ENCODE results near the gene CCDC154. TPM values are rescaled to one million over a fixed set of nuclear protein-coding genes. Genes with fewer than 3 reads are reported as not detected.

The CCDC154 gene
- total and polyA plus RNA-seq, 2 of the 4 experiments (the other 2 are of a cell fraction): 0.09 TPM; not detected in 1

- Histone ChIP-seq H2AK9ac (replicated peaks; ENCODE audit: low read depth, low read length, poor library complexity) (peak overlapping the region; percentile 16), H4K5ac (ENCODE audit: low read depth, low read length) (no peak overlapping the region), H3K4me1 (ENCODE audit: control insufficient read depth, insufficient read depth, low read length) (no peaks in the 10 kb centered on the region), H2BK5ac (ENCODE audit: low read depth, low read length, poor library complexity, severe bottlenecking) (no peak overlapping the region), H2AK5ac (ENCODE audit: low read depth, low read length) (no peak overlapping the region), H4K8ac (ENCODE audit: low read depth in 2 of 2, low read length in 2 of 2) (no peak overlapping the region), H3K4me3 (ENCODE audit: insufficient read depth, low read depth, low read length) (no peak overlapping the region), H3K23ac (ENCODE audit: low read depth, low read length) (no peak overlapping the region), H3K4ac (ENCODE audit: low read depth, low read length) (no peak overlapping the region), H3K27me3 (ENCODE audit: control insufficient read depth, insufficient read depth, low read length) (no peaks in the 10 kb centered on the region), H4K91ac (ENCODE audit: insufficient read depth, low read depth, low read length) (no peak overlapping the region), H3K4me2 (ENCODE audit: low read depth, low read length) (no peak overlapping the region), H2BK20ac (ENCODE audit: low read depth, low read length) (no peak overlapping the region), H3K27ac (ENCODE audit: insufficient read depth, low read length) (no peak overlapping the region), H3K9me1 (ENCODE audit: insufficient read depth, low read length) (no peaks in the 10 kb centered on the region), H2BK120ac (ENCODE audit: low read depth, low read length) (no peak overlapping the region), H3K56ac (ENCODE audit: extremely low read depth, insufficient read depth, low read length) (no peak overlapping the region), H3K18ac (ENCODE audit: low read depth, low read length) (no peak overlapping the region), H3K9me3 (ENCODE audit: control insufficient read depth, insufficient read depth, low read length) (no peaks in the 10 kb centered on the region), H2BK15ac (ENCODE audit: low read depth, low read length) (no peak overlapping the region), H2AFZ (replicated peaks; ENCODE audit: low read length, poor library complexity) (no peak overlapping the region), H3K36me3 (ENCODE audit: control insufficient read depth, insufficient read depth, low read length) (peaks cover 34% of the 10 kb centered on the region), H3K9ac (ENCODE audit: low read depth, low read length) (no peak overlapping the region), H4K20me1 (ENCODE audit: insufficient read depth, low read length) (no peaks in the 10 kb centered on the region), H3K79me1 (ENCODE audit: low read depth in 1 of 2, low read length in 2 of 2) (no peaks in the 10 kb centered on the region), H3K14ac (replicated peaks; ENCODE audit: low read depth, low read length) (no peak overlapping the region)
- ATAC-seq (ENCODE audit: low read depth) (no peak), DNase-seq (no peak)
- POLR2A ChIA-PET (ENCODE audit: unreplicated experiment): interaction anchor here (1.1 kb wide), 1 partner anchor 27 kb away, joined by 3 read pairs; the partner anchor contains the start of gene UQCC4
- WGBS, 2 experiments (ENCODE audit: extremely low coverage in 2 of 2, insufficient read length in 1 of 2): 100% methylated on average over 8 of the region's 11 CpGs; no CpG with 5 or more reads in 1 of the 2 experiments
- intact Hi-C loops (cut with micrococcal nuclease) (no loop called here), dilution Hi-C loops (cut with HindIII; ENCODE audit: low sequenced_read_pairs, unreplicated experiment) (no loop called here), in situ Hi-C loops (cut with MboI; ENCODE audit: low sequenced_read_pairs) (no loop called here)
- no peak for TF ChIP-seq RAD21 (IDR thresholded peaks at IDR 0.05; ENCODE audit: low read length)
- no peak for TF ChIP-seq MXI1 (IDR thresholded peaks at IDR 0.05; ENCODE audit: borderline replicate concordance, low read depth, low read length)
- no peak for TF ChIP-seq RFX5 (IDR thresholded peaks at IDR 0.05; ENCODE audit: low read depth, low read length)
- TF ChIP-seq CEBPB (IDR thresholded peaks at IDR 0.05; ENCODE audit: low read depth, low read length): no peak
- no peak for TF ChIP-seq CHD1 (IDR thresholded peaks at IDR 0.05; ENCODE audit: low read depth, low read length)
- no peak for TF ChIP-seq BHLHE40 (IDR thresholded peaks at IDR 0.05; ENCODE audit: low read depth, low read length)
- TF ChIP-seq ELK1 (IDR thresholded peaks at IDR 0.05; ENCODE audit: borderline replicate concordance, low read depth, low read length): no peak
- no peak for TF ChIP-seq MAZ (IDR thresholded peaks at IDR 0.05; ENCODE audit: borderline replicate concordance, low read depth, low read length)
- TF ChIP-seq NFE2L2 (IDR thresholded peaks at IDR 0.05; ENCODE audit: low read depth, low read length): no peak
- no peak for TF ChIP-seq MAFK (IDR thresholded peaks at IDR 0.05; ENCODE audit: low read depth, low read length)
- TF ChIP-seq RCOR1 (IDR thresholded peaks at IDR 0.05; ENCODE audit: insufficient replicate concordance, low read length): no peak
- TF ChIP-seq SMC3 (IDR thresholded peaks at IDR 0.05; ENCODE audit: low read depth, low read length): no peak
- TF ChIP-seq FOS (IDR thresholded peaks at IDR 0.05; ENCODE audit: low read depth, low read length): no peak
- TF ChIP-seq POLR2A (IDR thresholded peaks at IDR 0.05; ENCODE audit: low read depth, low read length): no peak
- CTCF ChIA-PET: no interaction called here
- no TSS peak for BruUV-seq (replicated peaks)
These were observed 3.6 kb upstream of the CCDC154 start for GRCh38 chr16:1447965-1448364.

All from IMR-90 (cell line).